ENCODE results near the gene COG4.

The COG4 gene

GRCh38 chr16:70508752-70509151 lies 14.6 kb downstream of the COG4 start:
- Histone ChIP-seq H3K4me1 (ENCODE audit: control insufficient read depth, insufficient read depth, low read length) (no peaks in the 10 kb centered on the region), H3K27ac (ENCODE audit: extremely low read depth, low read depth, low read length) (no peak overlapping the region), H3K9me3 (ENCODE audit: control insufficient read depth, insufficient read depth, low read depth, low read length) (no peaks in the 10 kb centered on the region), H3K4me3 (ENCODE audit: low read depth, low read length) (no peak overlapping the region), H3K36me3 (ENCODE audit: control insufficient read depth in 2 of 2, insufficient read depth in 1 of 2, low read length in 2 of 2) (peaks cover 50 to 70% of the 10 kb centered on the region in 2 experiments)
- CTCF ChIA-PET, result interaction anchor here (0.7 to 1.0 kb wide), 4 partner anchors 9 to 28 kb away, joined by 3 to 4 read pairs (median 3); no protein-coding TSS in a partner anchor
- POLR2A ChIA-PET, result no interaction called here
- TF ChIP-seq ELK4 (IDR thresholded peaks at IDR 0.05; ENCODE audit: borderline replicate concordance, low read depth, low read length) (no peak), ZFP3 (tag by site-specific recombination; IDR thresholded peaks at IDR 0.05; ENCODE audit: low read depth) (no peak), GFI1B (tag by site-specific recombination; IDR thresholded peaks at IDR 0.05) (no peak), ZNF518A (tag by site-specific recombination; conservative IDR thresholded peaks at IDR 0.05; ENCODE audit: low read depth) (no peak), ZBTB20 (tag by site-specific recombination; IDR thresholded peaks at IDR 0.05) (no peak), ZNF121 (tag by site-specific recombination; IDR thresholded peaks at IDR 0.05) (no peak), ZNF747 (tag by site-specific recombination; IDR thresholded peaks at IDR 0.05) (no peak), ZNF645 (tag by site-specific recombination; IDR thresholded peaks at IDR 0.05) (no peak), ZNF211 (tag by site-specific recombination; IDR thresholded peaks at IDR 0.05; ENCODE audit: low read depth) (no peak), ZNF10 (tag by site-specific recombination; IDR thresholded peaks at IDR 0.05) (no peak), TRIM28 (IDR thresholded peaks at IDR 0.05; ENCODE audit: borderline replicate concordance, low read length) (no peak), SALL2 (tag by site-specific recombination; IDR thresholded peaks at IDR 0.05; ENCODE audit: borderline replicate concordance) (no peak), ZNF214 (tag by site-specific recombination; IDR thresholded peaks at IDR 0.05; ENCODE audit: borderline replicate concordance) (no peak), ZNF707 (tag by site-specific recombination; IDR thresholded peaks at IDR 0.05) (no peak), ZFP41 (tag by site-specific recombination; IDR thresholded peaks at IDR 0.05; ENCODE audit: borderline replicate concordance) (no peak), ZNF280C (tag by site-specific recombination; IDR thresholded peaks at IDR 0.05) (no peak), ZNF624 (tag by site-specific recombination; IDR thresholded peaks at IDR 0.05) (no peak), TSHZ1 (tag by site-specific recombination; IDR thresholded peaks at IDR 0.05; ENCODE audit: borderline replicate concordance) (no peak), ZBTB1 (tag by site-specific recombination; IDR thresholded peaks at IDR 0.05) (no peak), ZNF639 (tag by site-specific recombination; IDR thresholded peaks at IDR 0.05) (no peak)
